Measurements from ENCODE around the gene ADAMTS2. TPM values are rescaled to one million over a fixed set of nuclear protein-coding genes. Genes with fewer than 3 reads are reported as not detected.
"Not testable (repeated sequence)": the region's sequence is repeated elsewhere in the genome, so short reads cannot be mapped to it uniquely, and the experiment has no call there.

The ADAMTS2 gene
- total and polyA plus RNA-seq, 12 donors: 4.3 to 70.3 (median 22.4) TPM

DNA sequence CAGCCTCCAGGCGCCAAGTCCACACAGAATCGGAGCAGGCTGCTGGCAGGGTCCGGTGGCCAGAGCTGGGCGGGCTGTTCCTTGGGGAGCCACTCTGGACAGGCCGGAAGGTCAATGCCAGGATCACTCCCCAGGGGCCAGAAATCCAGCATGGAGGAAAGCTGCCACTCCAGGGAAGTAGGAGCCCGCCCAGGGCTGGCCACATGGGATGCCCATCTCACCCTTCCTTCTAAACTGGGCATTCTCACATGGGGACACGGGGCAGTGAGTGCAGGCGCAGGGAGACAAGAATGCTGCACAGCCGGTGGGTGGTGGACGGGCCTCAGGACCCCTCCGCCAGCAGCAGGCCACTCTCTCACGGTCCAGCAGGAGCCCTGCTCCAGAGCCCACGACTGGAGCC lies 58.2 kb downstream of the ADAMTS2 start:
- H3K4me3 ChIP-seq: no peak overlapping the region
- DNase-seq: no peak

DNA sequence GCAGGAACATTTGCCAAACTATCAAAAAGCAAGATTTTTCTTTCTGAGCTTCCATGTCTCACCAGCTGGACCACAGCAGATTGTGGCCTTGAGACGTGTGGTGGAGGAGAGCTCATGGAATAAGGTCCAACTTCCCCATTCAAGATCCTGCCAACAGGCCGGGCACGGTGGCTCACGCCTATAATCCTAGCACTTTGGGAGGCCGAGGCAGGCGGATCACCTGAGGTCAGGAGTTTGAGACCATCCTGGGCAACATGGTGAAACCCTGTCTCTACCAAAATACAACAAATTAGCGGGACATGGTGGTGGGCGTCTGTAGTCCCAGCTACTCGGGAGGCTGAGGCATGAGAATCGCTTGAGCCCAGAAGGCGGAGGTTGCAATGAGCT lies 59.5 kb downstream of the ADAMTS2 start:
- 71 to 85% (median 83%) methylated on average over 5 to 11 of the region's 11 CpGs for WGBS, 4 donors
- H3K4me1 ChIP-seq (replicated peaks in 1 of 2); intact Hi-C loops (cut with DNase I); H3K27me3 ChIP-seq; H3K36me3 ChIP-seq (replicated peaks in 1 of 2); H3K9me3 ChIP-seq (replicated peaks in 1 of 3); H3K4me3 ChIP-seq; DNase-seq: not testable (repeated sequence)
- peak overlapping the region in 2 of 5 donors; percentile 64 to 73 for H3K27ac ChIP-seq

More for the DNA sequence above, 58.2 kb downstream of the ADAMTS2 start:
- TF ChIP-seq, protein P1, sequence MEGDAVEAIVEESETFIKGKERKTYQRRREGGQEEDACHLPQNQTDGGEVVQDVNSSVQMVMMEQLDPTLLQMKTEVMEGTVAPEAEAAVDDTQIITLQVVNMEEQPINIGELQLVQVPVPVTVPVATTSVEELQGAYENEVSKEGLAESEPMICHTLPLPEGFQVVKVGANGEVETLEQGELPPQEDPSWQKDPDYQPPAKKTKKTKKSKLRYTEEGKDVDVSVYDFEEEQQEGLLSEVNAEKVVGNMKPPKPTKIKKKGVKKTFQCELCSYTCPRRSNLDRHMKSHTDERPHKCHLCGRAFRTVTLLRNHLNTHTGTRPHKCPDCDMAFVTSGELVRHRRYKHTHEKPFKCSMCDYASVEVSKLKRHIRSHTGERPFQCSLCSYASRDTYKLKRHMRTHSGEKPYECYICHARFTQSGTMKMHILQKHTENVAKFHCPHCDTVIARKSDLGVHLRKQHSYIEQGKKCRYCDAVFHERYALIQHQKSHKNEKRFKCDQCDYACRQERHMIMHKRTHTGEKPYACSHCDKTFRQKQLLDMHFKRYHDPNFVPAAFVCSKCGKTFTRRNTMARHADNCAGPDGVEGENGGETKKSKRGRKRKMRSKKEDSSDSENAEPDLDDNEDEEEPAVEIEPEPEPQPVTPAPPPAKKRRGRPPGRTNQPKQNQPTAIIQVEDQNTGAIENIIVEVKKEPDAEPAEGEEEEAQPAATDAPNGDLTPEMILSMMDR (IDR thresholded peaks at IDR 0.05): no peak
- TF ChIP-seq POLR2A (IDR thresholded peaks at IDR 0.05): no peak
- Histone ChIP-seq H3K9me3 (replicated peaks in 1 of 3) (no peaks in the 10 kb centered on the region), H3K36me3 (replicated peaks in 1 of 2) (no peaks in the 10 kb centered on the region), H3K4me1 (replicated peaks in 1 of 2) (peaks cover 0 to 6% of the 10 kb centered on the region in 2 donors), H3K27me3 (no peaks in the 10 kb centered on the region), H3K27ac (no peak overlapping the region)
- intact Hi-C loops (cut with DNase I): no loop called here
- 84 to 96% (median 88%) methylated on average over 7 to 13 of the region's 13 CpGs for WGBS, 4 donors

DNA sequence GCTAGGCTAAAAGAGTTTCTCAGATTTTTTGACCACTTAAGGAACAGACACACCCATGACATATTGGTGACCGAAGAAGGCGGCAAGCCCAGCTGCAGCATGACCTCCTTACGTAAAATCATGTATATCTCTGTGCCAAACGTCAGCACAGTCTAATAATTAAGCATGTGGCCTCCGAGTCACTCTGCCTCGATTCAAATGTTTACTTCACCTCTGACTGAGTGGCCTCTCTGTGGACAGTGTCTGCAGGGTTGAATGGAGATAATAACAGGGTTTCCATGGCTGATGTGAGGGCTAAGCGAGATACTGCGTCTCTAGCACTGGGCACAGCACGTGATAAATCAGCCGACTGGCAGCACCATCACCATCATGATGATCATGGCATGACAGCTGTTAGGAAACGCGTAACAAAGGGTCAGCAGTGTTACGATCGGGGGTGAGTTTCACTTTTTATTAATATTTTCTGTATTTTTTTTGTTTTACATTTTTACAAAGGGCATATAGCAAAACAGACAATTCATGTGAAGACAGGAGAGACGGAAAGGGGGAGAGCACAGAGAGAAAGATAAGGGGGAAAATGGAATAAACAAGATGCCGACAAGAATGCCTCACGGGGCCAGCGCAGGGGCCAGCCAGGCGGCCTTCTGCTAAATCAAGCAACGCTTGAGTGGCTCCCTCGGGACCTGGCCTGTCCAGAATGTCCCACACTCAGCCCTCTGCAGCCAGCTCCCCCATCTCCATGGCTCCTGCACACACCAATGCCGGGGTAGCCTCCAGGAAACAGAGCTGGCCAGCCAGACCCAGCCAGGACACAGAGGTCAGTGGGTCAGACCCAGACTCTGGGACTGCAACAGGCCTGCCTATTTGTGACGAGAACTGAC lies 60.3 kb downstream of the ADAMTS2 start:
- 49 to 66% (median 65%) methylated on average over 22 to 23 of the region's 23 CpGs for WGBS, 4 donors
- peak in 6 of 7 donors; percentile 39 to 83 (median 58) for DNase-seq
- no peak for TF ChIP-seq POLR2A (IDR thresholded peaks at IDR 0.05)
- TF ChIP-seq, protein P1 (IDR thresholded peaks at IDR 0.05): no peak
- peaks cover 0 to 6% of the 10 kb centered on the region in 2 donors for H3K4me1 ChIP-seq (replicated peaks in 1 of 2)
- intact Hi-C loops (cut with DNase I): no loop called here
- H3K27ac ChIP-seq: peak overlapping the region in 2 of 5 donors; percentile 64 to 73
- no peaks in the 10 kb centered on the region for H3K9me3 ChIP-seq (replicated peaks in 1 of 3)
- no peaks in the 10 kb centered on the region for H3K36me3 ChIP-seq (replicated peaks in 1 of 2)
- no peaks in the 10 kb centered on the region for H3K27me3 ChIP-seq
- no peak overlapping the region for H3K4me3 ChIP-seq

DNA sequence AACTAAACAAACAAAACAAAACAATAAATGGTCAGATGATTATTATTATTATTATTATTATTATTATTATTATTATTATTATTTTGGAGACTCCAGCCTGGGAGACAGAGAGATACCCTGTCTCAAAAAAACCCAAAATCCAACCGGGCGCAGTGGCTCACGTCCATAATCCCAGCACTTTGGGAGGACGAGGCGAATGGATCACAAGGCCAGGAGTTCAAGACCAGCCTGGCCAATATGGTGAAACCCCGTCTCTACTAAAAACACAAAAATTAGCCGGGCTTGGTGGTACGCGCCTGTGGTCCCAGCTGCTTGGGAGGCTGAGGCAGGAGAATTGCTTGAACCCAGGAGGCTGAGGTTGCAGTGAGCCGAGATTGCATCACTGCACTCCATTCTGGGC lies 61.4 kb downstream of the ADAMTS2 start:
- H3K4me1 ChIP-seq (replicated peaks in 1 of 2); H3K9me3 ChIP-seq (replicated peaks in 1 of 3); H3K36me3 ChIP-seq (replicated peaks in 1 of 2); intact Hi-C loops (cut with DNase I); H3K27me3 ChIP-seq; H3K4me3 ChIP-seq; DNase-seq: not testable (repeated sequence)
- peak overlapping the region in 2 of 5 donors; percentile 64 to 73 for H3K27ac ChIP-seq
- WGBS, 4 donors: 82 to 95% (median 92%) methylated on average over 10 of the region's 10 CpGs

DNA sequence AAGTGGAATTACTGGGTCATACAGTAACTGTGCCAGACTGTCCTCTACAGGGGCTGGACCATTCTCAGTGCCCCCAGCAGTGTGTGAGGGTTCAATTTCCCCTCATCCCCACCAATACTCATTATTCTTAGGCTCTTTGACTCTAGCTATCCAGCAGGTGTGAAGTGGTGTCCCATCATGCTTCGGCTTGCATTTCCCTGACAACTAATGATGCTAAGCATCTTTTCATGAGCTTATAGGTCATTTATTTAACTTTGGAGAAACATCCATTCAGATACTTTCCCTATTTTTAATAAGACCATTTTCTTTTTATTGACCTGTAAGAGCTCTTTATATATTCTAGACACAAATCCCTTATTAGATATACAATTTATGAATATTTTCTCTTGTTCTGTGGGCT lies 63.6 kb downstream of the ADAMTS2 start:
- no peak for DNase-seq
- no peak overlapping the region for H3K27ac ChIP-seq
- H3K4me3 ChIP-seq: no peak overlapping the region
- intact Hi-C loops (cut with DNase I): no loop called here
- peaks cover 0 to 7% of the 10 kb centered on the region in 2 donors for H3K4me1 ChIP-seq (replicated peaks in 1 of 2)
- H3K36me3 ChIP-seq (replicated peaks in 1 of 2): no peaks in the 10 kb centered on the region
- no peaks in the 10 kb centered on the region for H3K27me3 ChIP-seq
- no peak for TF ChIP-seq POLR2A (IDR thresholded peaks at IDR 0.05)
- TF ChIP-seq, protein P1 (IDR thresholded peaks at IDR 0.05): no peak
- no peaks in the 10 kb centered on the region for H3K9me3 ChIP-seq (replicated peaks in 1 of 3)
- WGBS, 4 donors: 81 to 97% (median 94%) methylated on average over 1 of the region's 1 CpG
